ENCODE results near the gene MICU2. TPM values are rescaled to one million over a fixed set of nuclear protein-coding genes. Genes with fewer than 3 reads are reported as not detected.

MICU2 gene
- total and polyA plus RNA-seq, 2 of the 4 experiments (the other 2 are of a cell fraction) = 14.9 to 25.0 TPM

GRCh38 chr13:21548577-21548976 lies 55.4 kb downstream of the MICU2 start:
- no peak overlapping the region for H4K91ac ChIP-seq (ENCODE audit: insufficient read depth, low read depth, low read length)
- H3K4ac ChIP-seq (ENCODE audit: low read depth, low read length) = no peak overlapping the region
- in situ Hi-C loops (cut with MboI; ENCODE audit: low sequenced_read_pairs) (no loop called here), intact Hi-C loops (cut with micrococcal nuclease) (no loop called here), dilution Hi-C loops (cut with HindIII; ENCODE audit: low sequenced_read_pairs, unreplicated experiment) (no loop called here)
- no peak overlapping the region for H3K4me2 ChIP-seq (ENCODE audit: low read depth, low read length)
- CTCF ChIA-PET = interaction anchor here (1.0 kb wide), 1 partner anchor 9 kb away, joined by 3 read pairs; no protein-coding TSS in a partner anchor
- no peaks in the 10 kb centered on the region for H3K9me3 ChIP-seq (ENCODE audit: control insufficient read depth, insufficient read depth, low read length)
- no peak overlapping the region for H3K4me3 ChIP-seq (ENCODE audit: insufficient read depth, low read depth, low read length)
- WGBS, 2 experiments (ENCODE audit: extremely low coverage in 2 of 2, insufficient read length in 1 of 2) = no CpG with 5 or more reads among the region's 5 CpGs
- H2BK15ac ChIP-seq (ENCODE audit: low read depth, low read length) = no peak overlapping the region
- ATAC-seq (ENCODE audit: low read depth) = no peak
- no peak overlapping the region for H3K27ac ChIP-seq (ENCODE audit: insufficient read depth, low read length)
- no peaks in the 10 kb centered on the region for H4K20me1 ChIP-seq (ENCODE audit: insufficient read depth, low read length)
- no peak overlapping the region for H4K8ac ChIP-seq (ENCODE audit: low read depth in 2 of 2, low read length in 2 of 2)
- peaks cover 17 to 20% of the 10 kb centered on the region in 2 experiments for H3K79me1 ChIP-seq (ENCODE audit: low read depth in 1 of 2, low read length in 2 of 2)
- H3K18ac ChIP-seq (ENCODE audit: low read depth, low read length) = no peak overlapping the region
- no peaks in the 10 kb centered on the region for H3K27me3 ChIP-seq (ENCODE audit: control insufficient read depth, insufficient read depth, low read length)
- no peak overlapping the region for H3K56ac ChIP-seq (ENCODE audit: extremely low read depth, insufficient read depth, low read length)
- no peak overlapping the region for H3K9ac ChIP-seq (ENCODE audit: low read depth, low read length)
- no peak overlapping the region for H2BK120ac ChIP-seq (ENCODE audit: low read depth, low read length)
- BruUV-seq (replicated peaks) = no TSS peak
- H3K23ac ChIP-seq (ENCODE audit: low read depth, low read length) = no peak overlapping the region
- no peak overlapping the region for H2BK20ac ChIP-seq (ENCODE audit: low read depth, low read length)
- no peak overlapping the region for H2BK5ac ChIP-seq (ENCODE audit: low read depth, low read length, poor library complexity, severe bottlenecking)
- no peaks in the 10 kb centered on the region for H3K36me3 ChIP-seq (ENCODE audit: control insufficient read depth, insufficient read depth, low read length)
- no peaks in the 10 kb centered on the region for H3K4me1 ChIP-seq (ENCODE audit: control insufficient read depth, insufficient read depth, low read length)
- POLR2A ChIA-PET (ENCODE audit: unreplicated experiment) = interaction anchor here (0.8 kb wide), 1 partner anchor 9 kb away, joined by 18 read pairs; no protein-coding TSS in a partner anchor
- TF ChIP-seq MAFK (IDR thresholded peaks at IDR 0.05; ENCODE audit: low read depth, low read length) (no peak), USF2 (IDR thresholded peaks at IDR 0.05; ENCODE audit: low read depth, low read length) (no peak), FOS (IDR thresholded peaks at IDR 0.05; ENCODE audit: low read depth, low read length) (no peak), CHD1 (IDR thresholded peaks at IDR 0.05; ENCODE audit: low read depth, low read length) (no peak), BHLHE40 (IDR thresholded peaks at IDR 0.05; ENCODE audit: low read depth, low read length) (no peak), SMC3 (IDR thresholded peaks at IDR 0.05; ENCODE audit: low read depth, low read length) (no peak), RAD21 (IDR thresholded peaks at IDR 0.05; ENCODE audit: low read length) (no peak), POLR2A (IDR thresholded peaks at IDR 0.05; ENCODE audit: low read depth, low read length) (no peak), MAZ (IDR thresholded peaks at IDR 0.05; ENCODE audit: borderline replicate concordance, low read depth, low read length) (no peak), NFE2L2 (IDR thresholded peaks at IDR 0.05; ENCODE audit: low read depth, low read length) (no peak), MXI1 (IDR thresholded peaks at IDR 0.05; ENCODE audit: borderline replicate concordance, low read depth, low read length) (no peak), RCOR1 (IDR thresholded peaks at IDR 0.05; ENCODE audit: insufficient replicate concordance, low read length) (no peak), RFX5 (IDR thresholded peaks at IDR 0.05; ENCODE audit: low read depth, low read length) (no peak)
- H2AK9ac ChIP-seq (replicated peaks; ENCODE audit: low read depth, low read length, poor library complexity) = no peak overlapping the region
- no peak overlapping the region for H2AK5ac ChIP-seq (ENCODE audit: low read depth, low read length)
- peaks cover 3% of the 10 kb centered on the region; the same call in 1 of the 2 replicates for H3K9me1 ChIP-seq (ENCODE audit: insufficient read depth, low read length)
- no peak overlapping the region for H2AFZ ChIP-seq (replicated peaks; ENCODE audit: low read length, poor library complexity)
- no peak overlapping the region for H4K5ac ChIP-seq (ENCODE audit: low read depth, low read length)
- DNase-seq = no peak
- no peak overlapping the region for H3K14ac ChIP-seq (replicated peaks; ENCODE audit: low read depth, low read length)

All from IMR-90 (cell line).